ENCODE results near the gene CD79A. TPM values are rescaled to one million over a fixed set of nuclear protein-coding genes. Genes with fewer than 3 reads are reported as not detected.
A peak's percentile ranks its signal among the peaks of the same experiment; 100 is the strongest.
"Not testable (repeated sequence)": the region's sequence is repeated elsewhere in the genome, so short reads cannot be mapped to it uniquely, and the experiment has no call there.

CD79A gene
- total RNA-seq, 1 donor from 2014 or later: 0.36 TPM

GRCh38 chr19:41911889-41912731 is 35.0 kb downstream of the CD79A start:
- no peak for DNase-seq (ENCODE audit: low spot score, unreplicated experiment)
- no peak for TF ChIP-seq CTCF (IDR thresholded peaks at IDR 0.05; ENCODE audit: unreplicated experiment)
- Mint-ChIP-seq H3K27ac (peak overlapping the region; percentile 19), H3K4me1 (ENCODE audit: low read depth) (peaks cover 1% of the 10 kb centered on the region), H3K36me3 (ENCODE audit: insufficient read depth) (peaks cover 6% of the 10 kb centered on the region), H3K4me3 (ENCODE audit: low read depth) (no peak overlapping the region), H3K27me3 (peaks cover 48% of the 10 kb centered on the region), H3K9me3 (ENCODE audit: low read depth) (no peaks in the 10 kb centered on the region)

GRCh38 chr19:41912899-41913537 is 35.9 kb downstream of the CD79A start:
- H3K4me1 Mint-ChIP-seq (ENCODE audit: low read depth): peaks cover 1% of the 10 kb centered on the region
- peaks cover 48% of the 10 kb centered on the region for H3K27me3 Mint-ChIP-seq
- no peaks in the 10 kb centered on the region for H3K9me3 Mint-ChIP-seq (ENCODE audit: low read depth)
- TF ChIP-seq CTCF (IDR thresholded peaks at IDR 0.05; ENCODE audit: unreplicated experiment): no peak
- no peak overlapping the region for H3K27ac Mint-ChIP-seq
- H3K4me3 Mint-ChIP-seq (ENCODE audit: low read depth): no peak overlapping the region
- DNase-seq (ENCODE audit: low spot score, unreplicated experiment): no peak
- peaks cover 4% of the 10 kb centered on the region for H3K36me3 Mint-ChIP-seq (ENCODE audit: insufficient read depth)

GRCh38 chr19:41913538-41914423 is 36.7 kb downstream of the CD79A start:
- Mint-ChIP-seq H3K4me3 (ENCODE audit: low read depth) (no peak overlapping the region), H3K36me3 (ENCODE audit: insufficient read depth) (peaks cover 4% of the 10 kb centered on the region), H3K27ac (no peak overlapping the region), H3K4me1 (ENCODE audit: low read depth) (peaks cover 1% of the 10 kb centered on the region), H3K27me3 (peaks cover 48% of the 10 kb centered on the region), H3K9me3 (ENCODE audit: low read depth) (no peaks in the 10 kb centered on the region)
- no peak for TF ChIP-seq CTCF (IDR thresholded peaks at IDR 0.05; ENCODE audit: unreplicated experiment)
- DNase-seq (ENCODE audit: low spot score, unreplicated experiment): no peak

GRCh38 chr19:41914424-41914834 is 37.4 kb downstream of the CD79A start:
- not testable (repeated sequence) for H3K36me3 Mint-ChIP-seq (ENCODE audit: insufficient read depth); H3K9me3 Mint-ChIP-seq (ENCODE audit: low read depth); H3K4me3 Mint-ChIP-seq (ENCODE audit: low read depth); H3K27ac Mint-ChIP-seq; DNase-seq (ENCODE audit: low spot score, unreplicated experiment); H3K4me1 Mint-ChIP-seq (ENCODE audit: low read depth)
- peaks cover 43% of the 10 kb centered on the region for H3K27me3 Mint-ChIP-seq

- TF ChIP-seq CTCF (IDR thresholded peaks at IDR 0.05; ENCODE audit: unreplicated experiment): no peak
- peaks cover 4% of the 10 kb centered on the region for H3K36me3 Mint-ChIP-seq (ENCODE audit: insufficient read depth)
- no peaks in the 10 kb centered on the region for H3K9me3 Mint-ChIP-seq (ENCODE audit: low read depth)
- H3K27ac Mint-ChIP-seq: no peak overlapping the region
- no peak for DNase-seq (ENCODE audit: low spot score, unreplicated experiment)
- peaks cover 41% of the 10 kb centered on the region for H3K27me3 Mint-ChIP-seq
- H3K4me1 Mint-ChIP-seq (ENCODE audit: low read depth): peaks cover 1% of the 10 kb centered on the region
- H3K4me3 Mint-ChIP-seq (ENCODE audit: low read depth): no peak overlapping the region
Measured at GRCh38 chr19:41915021-41915775, 38.1 kb downstream of the CD79A start.

Data from progenitor cell of endocrine pancreas (in vitro differentiated cells).